Measurements from ENCODE around the gene NUCKS1.

DNA sequence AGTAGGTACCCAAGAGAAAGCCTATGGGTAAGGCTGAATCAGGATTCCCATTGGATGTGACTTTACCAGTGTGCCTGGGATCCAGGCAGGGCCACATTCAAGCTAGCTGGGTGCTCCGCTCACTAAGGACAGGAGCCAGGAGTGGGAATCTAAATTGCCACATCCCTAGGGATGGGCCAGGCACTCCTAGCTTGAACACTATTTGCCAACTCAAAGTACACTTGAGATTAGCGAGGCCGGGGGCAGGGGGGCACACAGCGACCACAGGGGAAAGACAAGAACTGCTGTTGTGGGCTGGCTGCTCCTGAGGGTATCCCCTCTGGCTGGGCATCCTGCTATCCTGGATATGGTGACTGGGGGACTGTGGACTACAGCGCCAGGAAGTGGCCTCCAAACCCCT is 74.0 kb downstream of the NUCKS1 start:
- TF ChIP-seq, protein P1, sequence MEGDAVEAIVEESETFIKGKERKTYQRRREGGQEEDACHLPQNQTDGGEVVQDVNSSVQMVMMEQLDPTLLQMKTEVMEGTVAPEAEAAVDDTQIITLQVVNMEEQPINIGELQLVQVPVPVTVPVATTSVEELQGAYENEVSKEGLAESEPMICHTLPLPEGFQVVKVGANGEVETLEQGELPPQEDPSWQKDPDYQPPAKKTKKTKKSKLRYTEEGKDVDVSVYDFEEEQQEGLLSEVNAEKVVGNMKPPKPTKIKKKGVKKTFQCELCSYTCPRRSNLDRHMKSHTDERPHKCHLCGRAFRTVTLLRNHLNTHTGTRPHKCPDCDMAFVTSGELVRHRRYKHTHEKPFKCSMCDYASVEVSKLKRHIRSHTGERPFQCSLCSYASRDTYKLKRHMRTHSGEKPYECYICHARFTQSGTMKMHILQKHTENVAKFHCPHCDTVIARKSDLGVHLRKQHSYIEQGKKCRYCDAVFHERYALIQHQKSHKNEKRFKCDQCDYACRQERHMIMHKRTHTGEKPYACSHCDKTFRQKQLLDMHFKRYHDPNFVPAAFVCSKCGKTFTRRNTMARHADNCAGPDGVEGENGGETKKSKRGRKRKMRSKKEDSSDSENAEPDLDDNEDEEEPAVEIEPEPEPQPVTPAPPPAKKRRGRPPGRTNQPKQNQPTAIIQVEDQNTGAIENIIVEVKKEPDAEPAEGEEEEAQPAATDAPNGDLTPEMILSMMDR (conservative IDR thresholded peaks at IDR 0.05; ENCODE audit: low read length): no peak
- no peak for TF ChIP-seq EZH2phosphoT487 (IDR thresholded peaks at IDR 0.05; ENCODE audit: borderline replicate concordance, low read depth, low read length)
